ENCODE data around the gene HOXC6.
"Not testable (repeated sequence)": the region's sequence is repeated elsewhere in the genome, so short reads cannot be mapped to it uniquely, and the experiment has no call there.

Gene HOXC6

GRCh38 chr12:54079115-54079514 lies 50.9 kb downstream of the HOXC6 start:
- not testable (repeated sequence) for H3K9ac ChIP-seq (ENCODE audit: low read depth in 1 of 2, low read length in 2 of 2); H3K36me3 ChIP-seq (ENCODE audit: control insufficient read depth in 2 of 2, insufficient read depth in 2 of 2, low read length in 2 of 2); H3K4me1 ChIP-seq (ENCODE audit: control insufficient read depth in 2 of 2, insufficient read depth in 2 of 2, low read length in 2 of 2); H3K9me3 ChIP-seq (ENCODE audit: control insufficient read depth in 2 of 2, low read length in 2 of 2); H3K27me3 ChIP-seq (ENCODE audit: control insufficient read depth in 2 of 2, insufficient read depth in 2 of 2, low read length in 2 of 2); H3K4me3 ChIP-seq (ENCODE audit: low read length in 2 of 2); H3K27ac ChIP-seq (ENCODE audit: low read depth in 2 of 2, low read length in 2 of 2)

All from mucosa of rectum (tissue), 2 donors.